ENCODE results near the gene DCAF7. TPM values are rescaled to one million over a fixed set of nuclear protein-coding genes. Genes with fewer than 3 reads are reported as not detected.

DCAF7 gene
- total RNA-seq, 1 donor from 2014 or later: 47.0 TPM

DNA sequence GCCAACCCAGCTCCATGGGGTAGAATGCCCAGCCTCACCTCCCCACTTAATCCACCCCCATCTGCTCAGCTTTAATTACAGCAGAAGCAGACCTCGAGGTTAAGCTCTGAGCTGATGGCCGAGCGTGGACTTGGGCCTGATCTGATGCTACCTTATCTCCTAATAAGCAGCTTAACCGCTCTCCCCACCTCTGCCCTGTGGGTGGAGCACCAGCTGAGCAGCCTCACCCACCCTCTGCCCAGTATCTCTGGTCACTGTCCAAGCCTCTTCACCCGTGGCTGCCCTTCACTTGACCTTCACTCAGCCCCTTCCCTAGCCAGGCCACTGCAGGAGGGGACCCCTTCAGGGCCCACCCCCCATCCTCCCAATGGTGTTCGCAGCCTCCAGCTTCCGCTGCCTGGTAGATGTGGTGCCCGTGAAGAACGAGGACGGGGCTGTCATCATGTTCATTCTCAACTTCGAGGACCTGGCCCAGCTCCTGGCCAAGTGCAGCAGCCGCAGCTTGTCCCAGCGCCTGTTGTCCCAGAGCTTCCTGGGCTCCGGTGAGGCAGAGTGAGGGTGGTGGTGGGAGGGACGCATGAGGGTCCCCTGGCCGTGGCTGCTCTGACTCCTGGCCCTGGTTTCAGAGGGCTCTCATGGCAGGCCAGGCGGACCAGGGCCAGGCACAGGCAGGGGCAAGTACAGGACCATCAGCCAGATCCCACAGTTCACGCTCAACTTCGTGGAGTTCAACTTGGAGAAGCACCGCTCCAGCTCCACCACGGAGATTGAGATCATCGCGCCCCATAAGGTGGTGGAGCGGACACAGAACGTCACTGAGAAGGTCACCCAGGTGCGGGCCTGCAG, 20.3 kb upstream of the DCAF7 start:
- no peaks in the 10 kb centered on the region for H3K36me3 ChIP-seq (ENCODE audit: control insufficient read depth, insufficient read depth, low read length)
- H3K27me3 ChIP-seq (ENCODE audit: control insufficient read depth, insufficient read depth, low read length): peaks cover 23% of the 10 kb centered on the region
- DNase-seq (ENCODE audit: low read depth): no peak
- H3K4me3 ChIP-seq (ENCODE audit: low read depth, low read length): no peak overlapping the region
- TF ChIP-seq, protein P1, sequence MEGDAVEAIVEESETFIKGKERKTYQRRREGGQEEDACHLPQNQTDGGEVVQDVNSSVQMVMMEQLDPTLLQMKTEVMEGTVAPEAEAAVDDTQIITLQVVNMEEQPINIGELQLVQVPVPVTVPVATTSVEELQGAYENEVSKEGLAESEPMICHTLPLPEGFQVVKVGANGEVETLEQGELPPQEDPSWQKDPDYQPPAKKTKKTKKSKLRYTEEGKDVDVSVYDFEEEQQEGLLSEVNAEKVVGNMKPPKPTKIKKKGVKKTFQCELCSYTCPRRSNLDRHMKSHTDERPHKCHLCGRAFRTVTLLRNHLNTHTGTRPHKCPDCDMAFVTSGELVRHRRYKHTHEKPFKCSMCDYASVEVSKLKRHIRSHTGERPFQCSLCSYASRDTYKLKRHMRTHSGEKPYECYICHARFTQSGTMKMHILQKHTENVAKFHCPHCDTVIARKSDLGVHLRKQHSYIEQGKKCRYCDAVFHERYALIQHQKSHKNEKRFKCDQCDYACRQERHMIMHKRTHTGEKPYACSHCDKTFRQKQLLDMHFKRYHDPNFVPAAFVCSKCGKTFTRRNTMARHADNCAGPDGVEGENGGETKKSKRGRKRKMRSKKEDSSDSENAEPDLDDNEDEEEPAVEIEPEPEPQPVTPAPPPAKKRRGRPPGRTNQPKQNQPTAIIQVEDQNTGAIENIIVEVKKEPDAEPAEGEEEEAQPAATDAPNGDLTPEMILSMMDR (IDR thresholded peaks at IDR 0.05; ENCODE audit: insufficient read depth, low read length, poor library complexity, severe bottlenecking): no peak

DNA sequence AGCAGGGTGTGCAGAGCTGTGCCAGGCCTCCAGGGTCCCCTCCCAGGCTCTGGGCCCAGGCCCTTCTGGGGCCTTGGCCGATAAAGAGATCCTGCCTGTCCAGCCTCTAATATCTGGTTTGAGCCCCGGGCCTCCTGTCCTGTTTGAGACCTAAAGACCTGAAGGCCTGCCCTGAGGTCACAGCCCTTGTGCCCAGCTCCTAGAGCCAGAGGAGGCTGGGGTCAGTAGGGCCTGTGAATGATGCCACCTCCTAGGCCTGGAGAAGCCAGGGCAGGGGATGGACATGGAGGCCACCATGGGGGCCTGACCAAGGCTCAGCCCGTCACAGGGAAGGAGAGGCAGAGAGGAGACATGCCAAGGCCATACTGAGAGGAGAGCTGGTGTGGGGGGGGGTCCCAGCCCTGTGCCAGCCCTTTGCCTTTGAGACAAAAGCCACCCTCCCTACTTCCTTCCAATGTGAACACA, 19.7 kb upstream of the DCAF7 start:
- no peaks in the 10 kb centered on the region for H3K36me3 ChIP-seq (ENCODE audit: control insufficient read depth, insufficient read depth, low read length)
- H3K27me3 ChIP-seq (ENCODE audit: control insufficient read depth, insufficient read depth, low read length): peaks cover 24% of the 10 kb centered on the region
- TF ChIP-seq, protein P1 (IDR thresholded peaks at IDR 0.05; ENCODE audit: insufficient read depth, low read length, poor library complexity, severe bottlenecking): no peak
- DNase-seq (ENCODE audit: low read depth): no peak
- no peak overlapping the region for H3K4me3 ChIP-seq (ENCODE audit: low read depth, low read length)

DNA sequence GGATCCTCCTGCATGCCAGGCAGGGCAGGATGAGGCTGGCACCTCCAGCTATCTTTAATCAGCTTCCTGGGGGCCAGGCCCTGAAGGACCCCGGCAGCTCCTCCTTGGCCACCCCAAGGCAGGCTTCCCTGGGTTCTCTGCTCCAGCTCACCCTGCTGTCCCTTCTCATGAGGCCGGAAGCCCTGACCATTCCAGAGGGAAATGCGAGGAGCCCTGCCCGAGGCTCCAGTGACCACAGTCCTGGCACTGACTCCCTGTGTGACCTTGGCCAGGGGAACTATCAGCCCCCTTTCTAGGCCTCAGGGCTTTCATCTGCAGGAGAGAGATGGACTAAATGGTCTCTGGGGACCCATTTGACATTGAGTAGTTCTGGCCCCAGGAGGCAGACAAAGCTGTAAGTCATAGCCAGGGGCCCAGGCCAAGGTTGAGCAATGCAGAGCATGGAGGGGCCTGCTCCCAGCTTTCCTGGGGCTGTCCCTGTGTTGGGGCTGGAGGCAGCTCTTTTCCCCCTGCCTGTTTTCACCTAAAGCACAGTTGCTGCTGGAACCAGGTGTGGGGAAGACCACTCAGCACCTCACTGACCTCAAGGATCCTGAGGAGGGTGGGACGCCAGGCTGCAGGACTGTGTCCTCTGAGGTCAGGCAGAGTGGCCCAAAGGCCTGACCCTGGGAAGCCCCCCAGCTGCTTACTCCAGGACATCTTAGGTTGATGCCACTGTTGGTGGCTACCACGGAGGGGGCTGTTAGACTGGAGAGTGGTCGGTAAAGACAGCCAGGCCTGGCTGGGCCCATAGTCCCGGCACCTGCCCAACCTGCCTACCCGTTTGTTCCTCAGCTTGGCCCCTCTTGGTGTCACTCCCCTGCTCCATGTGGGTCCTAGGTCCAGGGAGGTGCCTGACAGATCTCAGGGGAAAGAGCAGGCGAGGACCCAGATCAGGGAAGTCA, 19.0 kb upstream of the DCAF7 start:
- H3K36me3 ChIP-seq (ENCODE audit: control insufficient read depth, insufficient read depth, low read length): no peaks in the 10 kb centered on the region
- no peak for DNase-seq (ENCODE audit: low read depth)
- no peak overlapping the region for H3K4me3 ChIP-seq (ENCODE audit: low read depth, low read length)
- TF ChIP-seq, protein P1 (IDR thresholded peaks at IDR 0.05; ENCODE audit: insufficient read depth, low read length, poor library complexity, severe bottlenecking): no peak
- H3K27me3 ChIP-seq (ENCODE audit: control insufficient read depth, insufficient read depth, low read length): peaks cover 18% of the 10 kb centered on the region

DNA sequence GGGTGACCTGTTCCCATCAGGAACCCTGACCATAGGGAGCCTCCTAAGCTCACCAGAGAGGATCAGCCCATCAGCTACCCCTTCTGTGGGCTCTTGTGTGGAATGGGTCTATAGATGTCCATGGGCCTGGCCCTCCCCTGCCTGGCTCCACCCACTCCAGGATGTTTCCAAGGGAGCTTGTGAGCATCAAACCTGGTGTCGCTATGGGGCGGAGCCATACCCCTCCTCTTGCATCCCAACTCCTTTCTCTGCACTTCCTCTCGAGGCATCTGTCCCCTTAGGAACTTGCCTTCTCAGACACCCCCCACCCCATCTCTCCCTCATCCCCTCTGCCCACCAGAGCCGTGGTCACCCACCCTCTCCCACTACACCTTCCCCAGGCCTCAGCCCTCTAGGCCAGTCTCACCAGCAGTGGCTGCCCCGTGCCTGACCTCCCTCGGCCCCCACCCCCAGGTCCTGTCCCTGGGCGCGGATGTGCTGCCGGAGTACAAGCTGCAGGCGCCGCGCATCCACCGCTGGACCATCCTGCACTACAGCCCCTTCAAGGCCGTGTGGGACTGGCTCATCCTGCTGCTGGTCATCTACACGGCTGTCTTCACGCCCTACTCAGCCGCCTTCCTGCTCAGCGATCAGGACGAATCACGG, 16.7 kb upstream of the DCAF7 start:
- H3K27me3 ChIP-seq (ENCODE audit: control insufficient read depth, insufficient read depth, low read length): peaks cover 16% of the 10 kb centered on the region
- TF ChIP-seq, protein P1 (IDR thresholded peaks at IDR 0.05; ENCODE audit: insufficient read depth, low read length, poor library complexity, severe bottlenecking): no peak
- no peak for DNase-seq (ENCODE audit: low read depth)
- H3K36me3 ChIP-seq (ENCODE audit: control insufficient read depth, insufficient read depth, low read length): no peaks in the 10 kb centered on the region
- H3K4me3 ChIP-seq (ENCODE audit: low read depth, low read length): no peak overlapping the region

DNA sequence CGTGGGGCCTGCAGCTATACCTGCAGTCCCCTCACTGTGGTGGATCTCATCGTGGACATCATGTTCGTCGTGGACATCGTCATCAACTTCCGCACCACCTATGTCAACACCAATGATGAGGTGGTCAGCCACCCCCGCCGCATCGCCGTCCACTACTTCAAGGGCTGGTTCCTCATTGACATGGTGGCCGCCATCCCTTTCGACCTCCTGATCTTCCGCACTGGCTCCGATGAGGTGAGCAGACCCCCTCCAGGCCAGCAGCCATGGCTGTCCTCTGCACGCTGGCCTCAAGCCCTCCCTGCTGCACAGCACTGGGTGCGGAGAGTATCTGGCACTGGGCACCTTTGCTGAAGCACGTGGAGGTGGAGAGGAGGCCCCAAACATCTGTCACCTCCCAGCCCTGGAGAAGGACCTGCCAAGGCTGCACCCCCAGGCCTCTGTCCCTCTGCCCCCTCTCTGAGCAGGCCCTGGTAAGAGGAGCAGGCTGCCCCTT, 16.2 kb upstream of the DCAF7 start:
- TF ChIP-seq, protein P1 (IDR thresholded peaks at IDR 0.05; ENCODE audit: insufficient read depth, low read length, poor library complexity, severe bottlenecking): no peak
- Histone ChIP-seq H3K4me3 (ENCODE audit: low read depth, low read length) (no peak overlapping the region), H3K36me3 (ENCODE audit: control insufficient read depth, insufficient read depth, low read length) (no peaks in the 10 kb centered on the region), H3K27me3 (ENCODE audit: control insufficient read depth, insufficient read depth, low read length) (peaks cover 22% of the 10 kb centered on the region)
- no peak for DNase-seq (ENCODE audit: low read depth)
